ENCODE measurements around the gene CMTM8.

CMTM8 gene

DNA sequence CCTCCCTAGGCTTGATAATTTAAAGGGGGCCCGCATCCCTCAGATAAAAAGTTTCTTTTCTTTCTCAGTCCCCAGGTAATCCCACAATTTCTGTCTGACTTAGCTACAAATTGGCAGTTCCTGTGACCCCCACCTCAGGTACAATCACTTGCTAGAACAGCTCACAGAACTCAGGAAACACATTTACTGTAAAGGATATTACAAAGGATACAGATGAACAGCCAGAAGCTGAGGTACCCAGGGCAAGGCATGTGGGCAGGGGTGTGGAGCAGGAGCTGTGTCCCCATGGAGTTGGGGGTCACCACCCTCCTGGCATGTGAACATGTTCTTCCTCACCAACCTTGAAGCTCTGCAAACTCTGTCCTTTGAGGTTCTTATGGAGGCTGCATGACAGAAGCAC is 73.8 kb downstream of the CMTM8 start:
- CTCF ChIA-PET = interaction anchor here (1.0 to 2.1 kb wide), 5 partner anchors 11 to 156 kb away, joined by 3 to 12 read pairs (median 4); no protein-coding TSS in a partner anchor
- no peak for DNase-seq (ENCODE audit: extremely low spot score)
- POLR2A ChIA-PET = no interaction called here
- TF ChIP-seq, protein P1, sequence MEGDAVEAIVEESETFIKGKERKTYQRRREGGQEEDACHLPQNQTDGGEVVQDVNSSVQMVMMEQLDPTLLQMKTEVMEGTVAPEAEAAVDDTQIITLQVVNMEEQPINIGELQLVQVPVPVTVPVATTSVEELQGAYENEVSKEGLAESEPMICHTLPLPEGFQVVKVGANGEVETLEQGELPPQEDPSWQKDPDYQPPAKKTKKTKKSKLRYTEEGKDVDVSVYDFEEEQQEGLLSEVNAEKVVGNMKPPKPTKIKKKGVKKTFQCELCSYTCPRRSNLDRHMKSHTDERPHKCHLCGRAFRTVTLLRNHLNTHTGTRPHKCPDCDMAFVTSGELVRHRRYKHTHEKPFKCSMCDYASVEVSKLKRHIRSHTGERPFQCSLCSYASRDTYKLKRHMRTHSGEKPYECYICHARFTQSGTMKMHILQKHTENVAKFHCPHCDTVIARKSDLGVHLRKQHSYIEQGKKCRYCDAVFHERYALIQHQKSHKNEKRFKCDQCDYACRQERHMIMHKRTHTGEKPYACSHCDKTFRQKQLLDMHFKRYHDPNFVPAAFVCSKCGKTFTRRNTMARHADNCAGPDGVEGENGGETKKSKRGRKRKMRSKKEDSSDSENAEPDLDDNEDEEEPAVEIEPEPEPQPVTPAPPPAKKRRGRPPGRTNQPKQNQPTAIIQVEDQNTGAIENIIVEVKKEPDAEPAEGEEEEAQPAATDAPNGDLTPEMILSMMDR (IDR thresholded peaks at IDR 0.05; ENCODE audit: control extremely low read depth, extremely low read depth, low read depth, missing control alignments) = no peak

GRCh38 chr3:32313169-32313568 is 74.7 kb downstream of the CMTM8 start:
- TF ChIP-seq, protein P1 (IDR thresholded peaks at IDR 0.05; ENCODE audit: control extremely low read depth, extremely low read depth, low read depth, missing control alignments) = no peak
- POLR2A ChIA-PET = no interaction called here
- no peak for DNase-seq (ENCODE audit: extremely low spot score)
- CTCF ChIA-PET = interaction anchor here (1.1 to 2.1 kb wide), 5 partner anchors 9 to 29 kb away, joined by 3 to 12 read pairs (median 3); no protein-coding TSS in a partner anchor

DNA sequence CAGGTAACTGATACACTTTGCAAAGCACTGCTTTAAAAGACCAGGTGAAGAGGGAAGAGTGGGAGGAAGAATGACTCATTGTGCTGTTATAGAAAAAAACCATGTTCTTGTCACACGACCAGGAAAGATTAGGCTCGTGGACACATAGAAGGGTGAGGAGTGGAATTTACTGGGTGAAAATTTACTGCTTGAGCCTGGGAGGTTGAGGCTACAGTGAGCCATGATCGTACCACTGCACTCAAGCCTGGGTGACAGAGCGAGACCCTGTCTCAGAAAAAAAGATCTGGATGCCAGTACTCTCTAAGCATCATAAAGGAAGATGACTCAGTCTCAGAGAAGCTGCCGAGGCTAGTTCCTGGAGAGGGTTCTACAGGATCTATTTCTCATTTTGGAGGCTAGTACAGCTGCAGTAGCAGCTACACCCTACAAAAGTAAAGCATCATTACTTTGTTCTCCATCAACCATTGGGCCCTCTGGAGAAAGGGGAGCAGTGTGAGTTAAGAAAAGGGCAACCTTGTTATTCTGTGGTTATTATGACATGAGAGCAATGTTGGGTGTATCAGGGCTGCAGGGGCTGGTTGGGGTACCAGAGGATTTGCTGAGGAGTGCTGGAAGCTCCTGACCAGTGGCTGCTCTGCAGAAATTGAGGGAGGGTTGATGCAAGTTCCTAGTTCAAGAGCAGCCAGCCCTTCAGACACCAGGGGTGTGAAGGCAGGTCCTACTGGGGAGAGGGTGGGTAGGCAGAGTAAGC is 75.4 kb downstream of the CMTM8 start:
- TF ChIP-seq, protein P1 (IDR thresholded peaks at IDR 0.05; ENCODE audit: control extremely low read depth, extremely low read depth, low read depth, missing control alignments) = no peak
- no peak for DNase-seq (ENCODE audit: extremely low spot score)
- ChIA-PET POLR2A (no interaction called here), CTCF (interaction anchor here (1.6 to 2.1 kb wide), 2 partner anchors 9 to 10 kb away, joined by 3 to 5 read pairs; no protein-coding TSS in a partner anchor)

- ChIA-PET CTCF (no interaction called here), POLR2A (no interaction called here)
- DNase-seq (ENCODE audit: extremely low spot score) = no peak
- TF ChIP-seq, protein P1 (IDR thresholded peaks at IDR 0.05; ENCODE audit: control extremely low read depth, extremely low read depth, low read depth, missing control alignments) = no peak
Observed at GRCh38 chr3:32315441-32315840, 77.0 kb downstream of the CMTM8 start.

DNA sequence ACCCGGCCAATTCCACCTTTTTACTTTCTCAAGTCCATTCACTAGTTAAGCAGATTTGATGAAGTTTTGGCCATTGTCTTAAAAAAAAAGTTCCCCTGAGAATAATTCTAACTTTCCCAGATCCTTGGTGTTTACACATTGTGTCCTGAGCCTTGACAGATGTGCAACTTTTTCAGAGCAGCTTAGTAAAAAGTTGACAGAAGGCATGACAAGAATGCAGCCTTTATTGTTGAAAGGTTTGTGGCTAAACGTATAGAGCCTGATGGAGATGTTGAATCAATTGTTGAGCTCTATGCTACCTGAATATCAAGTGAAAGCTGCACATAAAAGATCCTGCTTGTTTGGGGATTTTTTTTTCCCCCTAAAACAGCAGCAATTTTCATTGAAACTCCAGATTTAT is 77.8 kb downstream of the CMTM8 start:
- ChIA-PET CTCF (interaction anchor here (0.9 kb wide), 1 partner anchor 21 kb away, joined by 6 read pairs; no protein-coding TSS in a partner anchor), POLR2A (no interaction called here)
- TF ChIP-seq, protein P1 (IDR thresholded peaks at IDR 0.05; ENCODE audit: control extremely low read depth, extremely low read depth, low read depth, missing control alignments) = no peak
- DNase-seq (ENCODE audit: extremely low spot score) = no peak

- no peak for DNase-seq (ENCODE audit: extremely low spot score)
- POLR2A ChIA-PET = no interaction called here
- CTCF ChIA-PET = interaction anchor here (0.9 kb wide), 1 partner anchor 21 kb away, joined by 6 read pairs; no protein-coding TSS in a partner anchor
- TF ChIP-seq, protein P1 (IDR thresholded peaks at IDR 0.05; ENCODE audit: control extremely low read depth, extremely low read depth, low read depth, missing control alignments) = no peak
Observed at GRCh38 chr3:32316976-32317375, 78.5 kb downstream of the CMTM8 start.

Data from GM10248 (cell line).